Jurkat, Clone E6-1 (cell line): Measurements from ENCODE around the gene ALLC.
"Not testable (repeated sequence)": the region's sequence is repeated elsewhere in the genome, so short reads cannot be mapped to it uniquely, and the experiment has no call there.

Experiments used
- DNase-seq: peaks from one replicate; pipeline ENCODE4 v3.0.0-alpha.2; 2011; ENCODE audit warnings: low read depth, low spot score
- H3K4me3 ChIP-seq: 2 replicates; pipeline ENCODE4 v1.5.1; 2011; ENCODE audit warnings: mild to moderate bottlenecking, low read length, control low read depth, moderate library complexity

Gene ALLC

DNA sequence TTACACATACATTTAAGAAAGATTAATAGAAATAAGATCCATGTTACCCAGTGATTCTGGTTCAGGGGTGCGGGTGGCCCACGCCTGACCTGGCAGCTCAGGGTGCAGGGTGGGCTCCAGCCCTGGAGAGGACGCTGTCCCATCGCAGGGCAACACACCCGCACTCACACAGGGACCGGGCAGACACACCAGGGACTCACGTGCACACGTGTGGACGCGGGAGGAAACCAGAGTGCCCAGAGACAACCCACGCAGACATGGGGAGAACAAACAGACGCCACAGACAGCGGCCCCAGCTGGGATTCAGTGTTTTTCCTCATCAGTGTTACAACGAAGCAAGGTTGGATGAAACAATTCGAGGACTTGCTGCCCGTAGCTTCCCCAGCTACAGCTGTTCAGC lies 8.4 kb upstream of the ALLC start:
- no peak for DNase-seq
- no peak overlapping the region for H3K4me3 ChIP-seq

- DNase-seq: no peak
- no peak overlapping the region for H3K4me3 ChIP-seq
Measured at GRCh38 chr2:3650140-3650920, 7.7 kb upstream of the ALLC start.

DNA sequence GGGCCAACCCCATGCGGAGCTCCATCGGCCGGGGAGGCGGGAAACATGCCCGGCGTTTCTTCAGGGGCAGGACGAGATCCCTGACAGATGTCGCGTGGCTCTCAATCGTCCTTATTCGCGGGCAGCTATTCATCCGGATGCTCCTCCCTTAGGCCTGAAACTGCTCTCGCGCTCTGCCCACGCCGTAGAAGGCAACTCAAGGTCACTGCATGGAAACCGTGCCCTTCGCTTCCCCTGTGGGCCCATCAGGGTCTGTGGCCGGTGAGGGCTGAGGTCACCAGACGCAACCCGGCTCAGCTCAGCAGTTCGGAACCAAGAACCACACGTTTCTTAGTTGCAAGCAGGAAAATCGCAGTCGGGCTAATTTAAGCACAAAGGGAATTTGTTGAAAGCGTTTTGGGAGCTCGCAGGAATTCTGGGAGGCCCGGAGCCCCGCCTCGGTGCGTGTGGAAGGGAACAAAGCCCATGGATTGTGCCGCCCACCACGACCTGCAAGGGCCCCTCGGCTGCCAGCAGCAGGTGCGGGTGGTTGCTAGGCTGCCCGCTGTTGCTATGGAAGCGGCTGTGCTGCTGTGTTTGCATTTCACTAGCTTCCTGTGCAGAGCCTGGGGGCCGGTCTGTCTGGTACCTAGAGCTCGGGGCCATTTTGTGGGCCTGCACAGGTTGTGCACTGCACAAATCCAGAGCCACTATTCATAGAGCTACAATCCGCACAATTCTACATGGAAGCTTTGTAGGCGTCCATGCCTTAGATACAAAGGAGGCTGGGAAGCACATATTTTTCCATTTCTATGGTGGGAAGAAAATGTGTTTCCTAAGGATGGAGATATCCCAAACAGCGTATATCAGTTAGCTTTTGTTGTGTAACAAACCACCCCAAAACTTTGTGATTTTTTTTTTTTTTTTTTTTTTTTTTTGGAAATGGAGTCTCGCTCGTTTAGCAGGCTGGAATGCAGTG lies 6.0 kb upstream of the ALLC start:
- H3K4me3 ChIP-seq: no peak overlapping the region
- DNase-seq: peak; percentile 88

- H3K4me3 ChIP-seq: no peak overlapping the region
Measured at GRCh38 chr2:3652896-3653625, 4.9 kb upstream of the ALLC start.

GRCh38 chr2:3654011-3654410 lies 4.0 kb upstream of the ALLC start:
- no peak overlapping the region for H3K4me3 ChIP-seq
- DNase-seq: no peak

More at GRCh38 chr2:3652896-3653625, 4.9 kb upstream of the ALLC start:
- DNase-seq: no peak

- H3K4me3 ChIP-seq: no peak overlapping the region
- no peak for DNase-seq
Measured at GRCh38 chr2:3654531-3655225, 3.3 kb upstream of the ALLC start.

- no peak for DNase-seq
- H3K4me3 ChIP-seq: no peak overlapping the region
Measured at GRCh38 chr2:3655871-3656761, 1.9 kb upstream of the ALLC start.

DNA sequence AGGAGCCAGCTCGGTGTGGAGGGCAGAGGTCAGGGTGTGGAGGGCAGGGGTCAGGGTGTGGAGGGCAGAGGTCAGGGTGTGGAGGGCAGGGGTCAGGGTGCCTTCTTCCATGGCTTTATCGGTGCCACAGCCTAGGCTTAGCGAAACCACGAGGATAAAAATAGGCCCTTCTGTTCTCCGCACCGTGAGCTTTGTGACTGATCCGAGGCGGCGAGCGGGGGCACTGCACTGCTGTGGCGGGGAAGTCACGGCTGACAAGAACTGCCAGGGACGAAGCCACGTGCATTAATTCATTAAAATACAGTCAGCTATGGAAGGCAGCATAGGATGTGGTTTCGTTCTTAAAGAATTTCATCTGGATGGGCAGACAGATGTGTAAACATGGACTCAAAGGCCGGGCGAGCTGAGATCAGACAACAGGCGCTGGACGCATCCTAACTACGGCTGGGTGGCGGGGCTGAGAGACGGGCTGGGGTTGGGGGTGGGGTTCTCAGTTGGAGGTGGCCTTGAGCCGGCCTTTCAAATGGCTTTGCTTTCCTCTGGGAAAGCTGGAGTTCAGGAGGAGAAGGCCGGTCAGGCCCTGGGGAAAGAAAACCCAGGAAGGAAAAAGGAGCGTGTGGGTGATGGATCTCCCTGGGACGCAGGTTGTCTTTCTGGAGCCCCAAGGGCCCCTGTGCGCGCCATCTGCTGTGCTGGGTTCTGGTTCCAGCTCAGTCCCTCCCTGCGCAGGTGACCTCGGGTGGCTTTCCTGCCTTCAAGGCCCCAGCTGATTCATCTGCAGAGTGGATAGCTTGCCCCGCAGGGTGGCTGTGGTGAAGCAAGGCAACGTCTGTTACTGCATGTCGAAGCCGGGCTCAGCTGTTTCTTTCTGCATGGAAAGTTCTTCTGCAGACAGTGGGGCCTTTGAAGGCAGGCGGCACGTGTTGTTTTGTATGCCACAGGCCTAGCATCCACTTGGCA lies 958 bp upstream of the ALLC start:
- H3K4me3 ChIP-seq: no peak overlapping the region
- DNase-seq: no peak

DNA sequence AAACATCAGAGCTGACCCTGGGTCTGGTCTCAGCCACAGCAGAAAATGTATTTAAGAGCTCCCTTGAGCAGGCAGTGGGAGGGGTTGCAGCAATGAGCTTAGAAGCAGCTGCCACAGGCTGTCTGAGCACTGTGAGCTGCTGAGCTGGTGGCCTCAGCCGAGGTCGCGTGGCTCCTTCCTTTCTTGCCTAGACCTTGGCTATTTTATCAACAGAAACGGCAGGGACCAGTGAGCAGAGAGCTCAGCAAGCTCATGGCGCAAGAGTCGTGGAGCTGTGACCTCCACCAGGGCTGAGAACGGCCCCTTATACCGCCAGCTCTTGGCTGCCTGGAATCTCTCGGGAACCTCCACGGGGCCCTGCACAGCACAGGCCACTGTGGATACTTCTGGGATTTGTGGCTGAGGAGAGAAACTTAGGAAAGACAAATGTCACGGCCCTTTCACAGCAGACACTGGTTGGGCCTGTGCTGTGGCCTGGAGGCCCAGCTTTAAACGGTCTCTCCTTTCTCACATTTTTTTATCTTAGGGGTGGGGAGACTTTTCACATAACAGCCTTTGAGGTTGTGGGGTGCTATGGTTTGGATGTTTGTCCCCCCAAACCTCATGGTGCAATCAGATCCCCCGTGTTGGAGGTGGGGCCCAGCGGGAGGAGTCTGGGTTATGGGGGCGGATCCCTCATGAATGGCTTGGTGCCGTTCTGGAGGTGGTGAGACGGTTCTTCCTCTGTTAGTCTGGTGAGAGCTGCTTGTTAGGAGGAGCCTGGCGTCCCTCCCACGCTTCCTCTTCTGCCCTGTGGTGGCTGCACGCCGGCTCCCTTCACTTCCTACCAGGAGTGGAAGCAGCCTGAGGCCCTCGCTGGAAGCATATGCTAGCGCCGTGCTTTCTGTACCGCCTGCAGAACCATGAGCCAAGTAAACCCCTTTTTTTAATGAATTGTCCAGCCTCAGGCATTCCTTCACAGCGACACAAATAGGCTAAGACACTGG lies 1.7 kb downstream of the ALLC start:
- no peak overlapping the region for H3K4me3 ChIP-seq
- no peak for DNase-seq

DNA sequence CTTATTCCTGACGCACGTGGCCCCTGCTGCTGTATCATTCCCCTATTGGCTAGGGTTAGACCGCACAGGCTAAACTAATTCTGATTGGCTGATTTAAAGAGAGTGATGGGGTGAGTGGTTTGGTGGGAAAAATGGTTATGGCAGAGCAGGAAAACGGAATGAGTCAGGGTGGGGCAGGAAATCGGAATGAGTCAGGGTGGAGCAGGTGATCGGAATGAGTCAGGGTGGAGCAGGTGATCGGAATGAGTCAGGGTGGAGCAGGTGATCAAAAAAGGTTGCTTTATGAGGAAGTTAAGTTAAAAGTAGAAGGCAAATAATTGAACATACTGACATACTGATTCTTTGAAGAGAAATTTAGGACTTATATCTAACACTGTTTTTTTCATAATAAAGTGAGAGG lies 2.6 kb downstream of the ALLC start:
- H3K4me3 ChIP-seq, DNase-seq: not testable (repeated sequence)

- DNase-seq: no peak
- H3K4me3 ChIP-seq: no peak overlapping the region
Measured at GRCh38 chr2:3661149-3661660, 3.2 kb downstream of the ALLC start.

DNA sequence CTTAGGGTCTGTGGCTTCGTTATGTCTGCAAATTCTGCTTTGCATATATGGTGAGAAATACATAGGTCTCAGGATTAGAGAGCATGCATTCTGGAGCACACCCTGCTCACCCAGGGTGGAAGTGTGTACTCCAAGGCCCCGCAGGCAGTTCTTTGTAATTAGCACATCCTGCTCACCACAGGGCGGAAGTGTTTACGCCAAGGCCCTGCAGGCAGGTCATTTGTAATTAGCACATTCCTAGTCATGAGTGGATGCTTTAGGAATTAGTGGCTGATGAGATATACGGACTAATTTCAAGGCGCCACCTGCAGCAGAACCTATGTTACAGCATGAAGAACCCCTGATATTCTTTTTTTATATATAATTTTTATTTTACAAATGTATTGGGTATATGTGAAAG lies 4.2 kb downstream of the ALLC start:
- H3K4me3 ChIP-seq: no peak overlapping the region
- no peak for DNase-seq

DNA sequence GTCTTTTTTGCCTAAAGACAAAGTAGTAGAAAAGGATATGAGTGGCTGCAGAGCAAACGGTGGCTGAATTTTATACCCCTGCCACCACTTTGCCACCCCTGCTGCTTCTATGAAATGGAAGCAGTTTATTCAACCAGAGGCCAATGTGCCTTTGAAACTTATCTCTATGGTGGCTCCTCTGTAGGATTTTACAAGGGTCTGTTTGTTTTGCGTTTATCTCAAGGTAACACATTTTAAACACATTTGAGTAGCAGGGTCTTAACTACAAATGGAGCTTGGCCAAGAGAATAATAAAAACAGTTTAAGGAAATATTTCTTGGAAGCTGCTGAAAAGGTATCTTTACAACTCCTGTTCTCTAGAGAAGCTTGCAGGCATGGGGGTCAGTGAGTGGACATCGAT lies 6.1 kb downstream of the ALLC start:
- no peak for DNase-seq
- H3K4me3 ChIP-seq: no peak overlapping the region

DNA sequence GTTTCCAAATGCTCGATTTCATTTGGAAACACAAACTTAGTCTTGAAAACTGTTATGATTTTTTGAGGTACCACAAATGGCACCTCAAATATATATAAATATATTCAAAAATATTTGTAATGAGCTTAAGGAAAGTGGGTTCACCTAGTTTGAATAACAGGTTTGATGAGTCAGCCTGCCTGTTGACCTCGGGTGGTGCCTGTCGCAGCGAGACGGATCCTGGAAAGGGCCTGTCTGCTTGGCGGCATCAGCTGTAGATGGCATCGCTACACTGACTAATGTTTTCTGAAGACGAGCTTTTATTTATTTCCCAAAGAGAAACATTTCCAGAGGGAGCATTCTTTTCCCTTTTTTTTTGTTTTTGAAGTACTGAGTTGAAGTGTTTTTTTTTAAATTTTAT lies 6.9 kb downstream of the ALLC start:
- no peak for DNase-seq
- H3K4me3 ChIP-seq: no peak overlapping the region

- no peak for DNase-seq
- H3K4me3 ChIP-seq: no peak overlapping the region
Measured at GRCh38 chr2:3665886-3666612, 8.0 kb downstream of the ALLC start.
